Suprapubic skin (tissue), 4 donors: ENCODE measurements around the gene OPRPN. TPM values are rescaled to one million over a fixed set of nuclear protein-coding genes. Genes with fewer than 3 reads are reported as not detected.

Source experiments
- DNase-seq, 2 donors: peaks; one replicate each; pipeline ENCODE4 v3.0.0-alpha.2; 2019; ENCODE audit warnings: low spot score in 2 of 2
- H3K27ac ChIP-seq: fragments of 200-600 bp; sonication (generic); one replicate; pipeline ENCODE4 v1.5.1; 2019
- H3K27me3 ChIP-seq: fragments of 200-600 bp; sonication (generic); one replicate; pipeline ENCODE4 v1.5.1; 2019
- H3K36me3 ChIP-seq: fragments of 200-600 bp; sonication (generic); one replicate; pipeline ENCODE4 v1.5.1; 2019
- H3K4me1 ChIP-seq: fragments of 200-600 bp; sonication (generic); one replicate; pipeline ENCODE4 v1.5.1; 2019
- H3K4me3 ChIP-seq: fragments of 200-600 bp; sonication (generic); one replicate; pipeline ENCODE4 v1.5.1; 2019; ENCODE audit warnings: mild to moderate bottlenecking
- H3K9me3 ChIP-seq: fragments of 200-600 bp; sonication (generic); one replicate; pipeline ENCODE4 v1.5.1; 2019
- EP300 ChIP-seq: sonication (generic); formaldehyde crosslinking; IDR thresholded peaks from one replicate; pipeline ENCODE4 v1.6.1; 2017; ENCODE audit warnings: antibody characterized with exemption
- POLR2A ChIP-seq, 2 donors: fragments of 450-650 bp; IDR thresholded peaks; one replicate each; pipeline ENCODE4 v1.6.1; 2017; ENCODE audit warnings: antibody characterized with exemption in 2 of 2, mild to moderate bottlenecking in 2 of 2, moderate library complexity in 2 of 2
- POLR2AphosphoS5 ChIP-seq, 3 donors: sonication (generic); formaldehyde crosslinking; IDR thresholded peaks; one replicate each; pipeline ENCODE4 v1.6.1; 2017; ENCODE audit warnings: antibody characterized with exemption in 3 of 3
- WGBS: methylation state at CpG from one replicate; pipeline ENCODE4 v1.1.5; 2018; 5-methylcytosine and 5-hydroxymethylcytosine counted together
- total RNA-seq, 4 donors: library from RNA; depleted of rRNA; stranded (reverse); fragments of >200 nt; gene quantifications; one replicate each; pipeline ENCODE4 v1.1.0, GENCODE V29; 2016
- TF ChIP-seq, protein P1 (sequence below), 2 donors: fragments of 200-600 bp in 1 of 2; fragments of 450-650 bp in 1 of 2; sonication (generic) in 1 of 2; IDR thresholded peaks; one replicate each; pipeline ENCODE4 v1.5.1; 2016 to 2019; ENCODE audit warnings: antibody characterized with exemption in 2 of 2, mild to moderate bottlenecking in 1 of 2, moderate library complexity in 1 of 2

OPRPN gene
- total RNA-seq, 4 donors from 2014 or later: not detected

DNA sequence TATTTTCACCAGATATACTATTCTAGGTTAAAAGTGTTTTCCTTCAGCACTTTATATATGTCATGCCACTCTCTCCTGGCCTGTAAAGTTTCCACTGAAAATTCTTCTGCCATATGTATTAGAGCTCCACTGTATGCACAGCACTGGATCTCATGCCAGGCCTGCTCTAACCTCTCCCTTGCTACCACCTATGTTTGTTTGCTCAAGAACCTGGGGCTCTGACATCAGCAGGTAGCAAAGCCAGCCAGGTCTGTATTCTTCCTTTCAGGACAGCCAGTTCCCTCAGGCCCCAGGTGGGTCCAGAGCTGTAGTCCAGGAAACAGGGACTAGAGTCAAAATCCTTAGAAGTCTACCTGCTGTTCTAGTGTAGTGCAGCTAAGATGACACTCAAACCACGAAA lies 55.2 kb downstream of the OPRPN start:
- Histone ChIP-seq H3K9me3 (no peaks in the 10 kb centered on the region), H3K27me3 (no peaks in the 10 kb centered on the region), H3K4me1 (no peaks in the 10 kb centered on the region), H3K27ac (no peak overlapping the region), H3K4me3 (no peak overlapping the region), H3K36me3 (no peaks in the 10 kb centered on the region)
- DNase-seq: no peak
- WGBS: 0% methylated on average over 1 of the region's 1 CpG
- no peak for TF ChIP-seq EP300
- TF ChIP-seq POLR2A (IDR thresholded peaks at IDR 0.05): no peak
- no peak for TF ChIP-seq POLR2AphosphoS5 (IDR thresholded peaks at IDR 0.05)
- TF ChIP-seq, protein P1, sequence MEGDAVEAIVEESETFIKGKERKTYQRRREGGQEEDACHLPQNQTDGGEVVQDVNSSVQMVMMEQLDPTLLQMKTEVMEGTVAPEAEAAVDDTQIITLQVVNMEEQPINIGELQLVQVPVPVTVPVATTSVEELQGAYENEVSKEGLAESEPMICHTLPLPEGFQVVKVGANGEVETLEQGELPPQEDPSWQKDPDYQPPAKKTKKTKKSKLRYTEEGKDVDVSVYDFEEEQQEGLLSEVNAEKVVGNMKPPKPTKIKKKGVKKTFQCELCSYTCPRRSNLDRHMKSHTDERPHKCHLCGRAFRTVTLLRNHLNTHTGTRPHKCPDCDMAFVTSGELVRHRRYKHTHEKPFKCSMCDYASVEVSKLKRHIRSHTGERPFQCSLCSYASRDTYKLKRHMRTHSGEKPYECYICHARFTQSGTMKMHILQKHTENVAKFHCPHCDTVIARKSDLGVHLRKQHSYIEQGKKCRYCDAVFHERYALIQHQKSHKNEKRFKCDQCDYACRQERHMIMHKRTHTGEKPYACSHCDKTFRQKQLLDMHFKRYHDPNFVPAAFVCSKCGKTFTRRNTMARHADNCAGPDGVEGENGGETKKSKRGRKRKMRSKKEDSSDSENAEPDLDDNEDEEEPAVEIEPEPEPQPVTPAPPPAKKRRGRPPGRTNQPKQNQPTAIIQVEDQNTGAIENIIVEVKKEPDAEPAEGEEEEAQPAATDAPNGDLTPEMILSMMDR (IDR thresholded peaks at IDR 0.05): no peak

Other genes starting within 250 kb of the OPRPN start
- gene PRR27, start 243.7 kb upstream of the OPRPN start, total RNA-seq: under 1 TPM in 1 of 4 donors, not detected in 3; 0.42 TPM
- not detected for gene ODAM, start 202.2 kb upstream of the OPRPN start, total RNA-seq
- not detected for gene FDCSP, start 171.8 kb upstream of the OPRPN start, total RNA-seq
- not detected for gene CSN3, start 155.3 kb upstream of the OPRPN start, total RNA-seq
- gene CABS1, start 63.0 kb upstream of the OPRPN start, total RNA-seq: not detected
- not detected for gene SMR3A, start 37.2 kb upstream of the OPRPN start, total RNA-seq
- not detected for gene SMR3B, start 14.8 kb upstream of the OPRPN start, total RNA-seq
- 1 to 10 TPM in 3 of 4 donors, under 1 TPM in 1; 0.86 to 6.8 (median 1.7) TPM for gene MUC7, start 74.3 kb downstream of the OPRPN start, total RNA-seq
- under 1 TPM in 2 of 4 donors, not detected in 2; 0.79 to 0.83 TPM for gene AMTN, start 120.6 kb downstream of the OPRPN start, total RNA-seq
- under 1 TPM in 2 of 4 donors, not detected in 2; 0.42 to 0.68 TPM for gene AMBN, start 194.3 kb downstream of the OPRPN start, total RNA-seq
- not detected for gene ENAM, start 230.8 kb downstream of the OPRPN start, total RNA-seq